Measurements from ENCODE around the gene MRTFB.

GRCh38 chr16:14111713-14112538, 40.8 kb downstream of the MRTFB start:
- no peak for TF ChIP-seq CTCF (IDR thresholded peaks at IDR 0.05)
- no peak for TF ChIP-seq POLR2A (IDR thresholded peaks at IDR 0.05)

Data from testis (tissue), 2 donors.